GM21528 (cell line): ENCODE data around the gene TFAP2C.

ENCODE experiments used
- ATAC-seq: cut with Tn5 transposase; IDR thresholded peaks from one replicate; pipeline ENCODE4 v1.9.1; 2021; ENCODE audit warnings: mild to moderate bottlenecking, moderate library complexity; ENCODE audit not compliant: unreplicated experiment, low FRiP score

TFAP2C gene

GRCh38 chr20:56628873-56629463 lies at the start of gene TFAP2C:
Gene TFAP2C (plus strand): TSS chr20:56629306. CDS start chr20:56629545, 239 bp downstream.
- ATAC-seq = no peak

GRCh38 chr20:56580226-56580625 lies 48.9 kb upstream of the TFAP2C start:
- no peak for ATAC-seq

DNA sequence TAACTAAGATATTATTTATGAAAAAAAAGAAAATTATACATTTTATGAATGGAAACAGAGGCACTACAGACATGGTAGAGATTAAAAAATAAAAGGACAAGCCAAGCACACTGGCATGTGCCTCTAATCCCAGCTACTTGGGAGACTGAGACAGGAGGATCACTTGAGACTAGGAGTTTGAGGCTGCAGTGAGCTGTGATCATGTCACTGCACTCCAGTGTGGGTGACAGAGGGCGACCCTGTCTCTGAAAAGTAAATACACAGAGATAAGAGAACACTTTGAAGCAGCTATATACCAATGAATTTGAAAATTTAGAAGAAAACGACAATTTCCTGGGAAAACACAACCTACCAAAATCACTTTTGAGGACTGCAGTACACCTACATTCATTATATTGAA lies 47.4 kb upstream of the TFAP2C start:
- ATAC-seq = no peak

DNA sequence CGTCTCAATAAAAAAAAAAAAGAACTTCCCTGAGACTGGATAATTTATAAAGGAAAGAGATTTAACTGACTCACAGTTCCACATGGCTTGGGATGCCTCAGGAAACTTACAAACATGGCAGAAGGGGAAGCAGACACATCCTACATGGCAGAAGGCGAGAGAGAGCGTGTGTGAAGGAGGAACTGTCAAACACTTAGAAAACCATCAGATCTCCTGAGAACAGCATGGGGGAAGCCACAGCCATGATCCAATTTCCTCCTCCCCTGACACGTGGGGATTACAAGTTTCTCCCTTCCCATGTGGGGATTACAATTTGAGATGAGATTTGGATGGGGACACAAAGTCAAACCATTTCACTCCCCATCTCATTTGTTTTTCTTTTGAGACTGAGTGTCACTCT lies 46.6 kb upstream of the TFAP2C start:
- ATAC-seq = no peak

DNA sequence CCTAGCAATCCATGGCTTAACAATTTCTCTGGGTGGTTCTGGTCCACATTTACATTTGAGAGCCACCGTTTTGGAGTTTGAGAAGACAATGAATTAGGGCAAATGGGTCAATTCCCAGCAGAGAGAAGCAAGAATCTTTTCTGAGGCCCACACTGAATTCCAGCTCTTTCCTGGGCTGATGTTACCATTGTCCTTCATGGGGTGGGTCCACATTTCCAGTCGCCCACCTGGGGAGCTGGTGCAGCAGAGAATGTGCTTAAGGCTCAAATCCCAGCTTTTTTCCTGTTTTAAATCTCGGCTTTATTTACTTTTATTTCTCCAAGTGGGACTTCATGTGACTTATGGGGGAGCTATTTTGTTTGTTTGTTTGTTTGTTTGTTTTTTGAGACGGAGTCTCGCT lies 44.2 kb upstream of the TFAP2C start:
- no peak for ATAC-seq

GRCh38 chr20:56587307-56588041 lies 41.6 kb upstream of the TFAP2C start:
- ATAC-seq = no peak

DNA sequence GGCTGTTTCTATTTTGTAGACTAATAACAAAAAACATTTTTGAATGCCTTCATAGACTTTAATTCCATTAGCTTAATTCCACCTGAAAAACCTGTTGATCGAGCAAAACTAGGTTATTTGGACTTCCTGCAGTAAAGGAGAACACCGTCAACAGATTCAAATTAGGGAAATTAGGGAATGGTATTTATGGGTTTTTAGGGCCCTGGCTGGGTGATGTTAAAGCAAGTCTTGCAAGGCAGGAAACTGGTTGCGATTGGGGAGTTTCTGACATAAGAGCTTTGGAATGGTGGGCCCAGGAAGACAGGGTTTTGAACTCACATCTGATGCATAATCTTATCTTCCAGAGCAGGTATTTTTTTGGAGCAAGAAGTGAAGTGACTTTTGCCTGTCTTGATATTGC lies 40.1 kb upstream of the TFAP2C start:
- no peak for ATAC-seq

- ATAC-seq = no peak
Measured at GRCh38 chr20:56589633-56590032, 39.5 kb upstream of the TFAP2C start.

GRCh38 chr20:56590888-56591287 lies 38.2 kb upstream of the TFAP2C start:
- ATAC-seq = no peak

GRCh38 chr20:56592211-56592610 lies 36.9 kb upstream of the TFAP2C start:
- no peak for ATAC-seq

DNA sequence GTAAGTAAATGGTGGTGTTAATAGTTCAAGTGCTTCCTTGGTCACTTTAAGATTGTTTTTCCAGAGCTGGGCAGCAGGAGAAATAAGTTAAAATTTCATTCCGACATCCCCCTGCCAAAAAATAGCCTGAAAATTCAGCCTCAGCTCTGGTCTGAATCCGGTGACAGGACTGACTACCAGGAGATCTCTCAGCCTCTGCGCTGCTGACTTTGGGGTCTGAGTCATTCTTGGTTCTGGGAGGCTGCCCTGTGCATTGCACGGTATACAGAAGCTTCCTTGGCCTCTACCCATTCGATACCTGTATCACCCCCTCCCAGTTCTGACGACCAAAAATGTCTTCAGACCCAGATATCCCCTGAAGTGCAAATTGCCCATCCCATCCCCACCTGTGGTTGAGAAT lies 36.3 kb upstream of the TFAP2C start:
- ATAC-seq = no peak

- ATAC-seq = no peak
Measured at GRCh38 chr20:56595746-56596475, 33.2 kb upstream of the TFAP2C start.

GRCh38 chr20:56601166-56601565 lies 27.9 kb upstream of the TFAP2C start:
- no peak for ATAC-seq

GRCh38 chr20:56604673-56605072 lies 24.4 kb upstream of the TFAP2C start:
- no peak for ATAC-seq

DNA sequence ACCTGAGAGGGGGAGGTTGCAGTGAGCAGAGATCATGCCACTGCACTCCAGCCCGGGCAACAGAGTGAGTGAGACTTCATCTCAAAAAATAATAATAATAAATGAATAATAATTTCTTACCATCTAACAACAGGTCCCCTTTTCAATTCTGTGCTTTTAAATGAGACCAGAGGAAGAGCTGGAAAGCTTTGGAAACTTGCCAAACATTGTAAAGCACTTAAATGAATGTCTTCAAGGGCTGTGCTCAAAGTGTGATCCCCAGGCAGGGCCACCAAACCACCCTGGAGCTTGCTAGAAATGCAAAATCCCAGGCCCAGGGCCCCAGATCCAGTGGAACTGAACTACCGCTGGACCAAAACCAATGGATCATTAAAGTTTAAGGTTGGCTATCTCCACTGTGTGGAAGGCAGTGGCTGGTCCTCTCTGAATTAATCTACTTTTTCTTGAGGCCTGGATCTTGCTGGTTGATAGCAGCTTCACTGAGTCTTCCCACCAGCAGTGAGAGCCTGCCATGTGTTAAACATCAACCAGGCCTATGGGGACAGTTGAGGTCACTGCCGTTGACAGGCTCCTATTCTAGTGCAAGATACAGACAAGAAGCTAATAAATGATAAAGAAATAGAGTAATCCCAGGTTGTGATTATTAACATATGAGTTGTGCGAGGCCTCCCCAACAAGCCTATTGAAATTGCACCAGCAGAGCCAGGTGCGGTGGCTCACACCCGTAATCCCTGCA lies 23.7 kb upstream of the TFAP2C start:
- no peak for ATAC-seq

GRCh38 chr20:56606174-56606945 lies 22.7 kb upstream of the TFAP2C start:
- no peak for ATAC-seq

- ATAC-seq = no peak
Measured at GRCh38 chr20:56607061-56607704, 21.9 kb upstream of the TFAP2C start.

DNA sequence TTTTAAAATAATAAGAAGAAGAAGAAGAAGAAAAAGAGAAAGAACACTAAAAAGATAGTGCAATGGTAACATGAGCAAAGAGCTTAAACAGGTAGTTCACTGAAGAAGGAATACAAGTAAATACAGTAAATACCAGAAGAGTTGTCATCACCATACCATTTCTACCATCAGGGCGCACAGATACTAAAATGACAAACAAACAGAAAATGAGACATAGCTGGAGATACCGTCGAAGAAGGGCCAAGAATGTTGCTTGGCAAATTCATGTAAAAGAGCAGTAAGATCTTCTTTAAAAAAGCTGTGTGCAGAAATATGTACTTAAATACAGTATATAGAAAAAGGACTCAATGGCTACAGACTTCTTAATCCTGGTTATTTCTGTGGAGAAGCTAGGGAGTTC lies 20.7 kb upstream of the TFAP2C start:
- no peak for ATAC-seq

DNA sequence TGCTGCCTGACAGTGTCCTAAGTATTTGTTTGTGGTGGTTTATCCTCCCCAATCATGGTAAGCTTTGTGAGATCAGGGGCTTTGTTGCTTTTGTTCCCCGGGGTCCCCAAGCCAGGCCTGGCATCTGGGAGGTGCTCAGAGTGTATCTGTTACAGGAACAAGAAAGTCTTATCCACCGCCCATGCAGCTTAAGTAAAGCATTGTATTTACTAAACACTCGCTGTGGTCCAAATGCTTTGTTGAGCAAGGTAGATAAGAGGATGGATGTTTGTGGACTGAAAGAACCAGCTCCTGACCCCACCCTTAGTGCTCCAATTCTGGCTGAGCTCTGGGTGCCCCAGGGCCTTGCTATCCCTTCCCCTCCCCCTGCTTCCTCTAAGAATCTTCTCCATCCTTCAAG lies 19.8 kb upstream of the TFAP2C start:
- no peak for ATAC-seq

DNA sequence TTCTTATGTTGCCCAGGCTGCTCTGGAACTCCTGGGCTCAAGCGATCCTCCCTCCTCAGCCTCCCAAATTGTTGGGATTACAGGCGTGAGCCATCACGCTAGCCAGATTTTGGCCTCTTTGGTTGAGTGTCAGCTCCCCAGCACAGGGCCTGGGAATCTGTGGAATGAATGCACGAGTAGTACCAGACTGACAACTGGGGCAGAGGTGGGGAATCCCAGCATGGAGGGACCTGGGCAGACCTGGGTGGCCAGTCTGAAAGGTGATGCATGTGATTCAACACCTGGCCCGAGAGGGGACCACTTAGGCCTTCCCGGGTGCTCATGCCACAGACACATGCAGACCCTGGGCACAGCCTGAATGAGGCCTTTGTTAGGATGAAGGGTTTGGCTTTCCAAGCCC lies 19.0 kb upstream of the TFAP2C start:
- no peak for ATAC-seq
